Coronary artery (tissue), 2 donors: ENCODE data around the gene SGK1.

Experiments
- DNase-seq: peaks from one replicate; pipeline ENCODE4 v3.0.0-alpha.2; 2017; ENCODE audit warnings: low spot score
- H3K27ac ChIP-seq, 2 donors: fragments of 200-600 bp; sonication (generic); one replicate each; pipeline ENCODE4 v1.5.1; 2016 to 2019
- H3K4me3 ChIP-seq: fragments of 200-600 bp; sonication (generic); 2 replicates; pipeline ENCODE4 v1.5.1; 2016; ENCODE audit warnings: mild to moderate bottlenecking, moderate library complexity
- CTCF ChIP-seq: fragments of 200-600 bp; sonication (generic); IDR thresholded peaks from one replicate; pipeline ENCODE4 v1.5.1; 2019; ENCODE audit warnings: antibody characterized with exemption

Gene SGK1

GRCh38 chr6:134318236-134318973 is 493 bp upstream of the SGK1 start:
- no peak for TF ChIP-seq CTCF
- no peak overlapping the region for H3K27ac ChIP-seq
- DNase-seq = no peak
- peak overlapping the region; percentile 74 for H3K4me3 ChIP-seq

- TF ChIP-seq CTCF = no peak
- DNase-seq = no peak
- Histone ChIP-seq H3K27ac (no peak overlapping the region), H3K4me3 (peak overlapping the region; percentile 74)
Measured at GRCh38 chr6:134316733-134317431, 1.0 kb downstream of the SGK1 start.

- no peak for DNase-seq
- Histone ChIP-seq H3K4me3 (no peak overlapping the region), H3K27ac (no peak overlapping the region)
- TF ChIP-seq CTCF = no peak
Measured at GRCh38 chr6:134315974-134316441, 1.9 kb downstream of the SGK1 start.

GRCh38 chr6:134315189-134315588 is 2.7 kb downstream of the SGK1 start:
- no peak for DNase-seq
- TF ChIP-seq CTCF = no peak
- Histone ChIP-seq H3K27ac (no peak overlapping the region), H3K4me3 (no peak overlapping the region)

- Histone ChIP-seq H3K4me3 (no peak overlapping the region), H3K27ac (no peak overlapping the region)
- DNase-seq = no peak
- no peak for TF ChIP-seq CTCF
Measured at GRCh38 chr6:134314006-134314821, 3.7 kb downstream of the SGK1 start.

- H3K27ac ChIP-seq = no peak overlapping the region
- no peak for TF ChIP-seq CTCF
- H3K4me3 ChIP-seq = no peak overlapping the region
- DNase-seq = no peak
Measured at GRCh38 chr6:134312038-134312660, 5.8 kb downstream of the SGK1 start.
